Adrenal gland (tissue), 12 donors: ENCODE measurements around the gene PTPRN2. TPM values are rescaled to one million over a fixed set of nuclear protein-coding genes. Genes with fewer than 3 reads are reported as not detected.
A peak's percentile ranks its signal among the peaks of the same experiment; 100 is the strongest.

Source experiments
- DNase-seq, 7 donors: peaks; one replicate each; pipeline ENCODE4 v3.0.0-alpha.2; 2019 to 2020
- H3K27ac ChIP-seq, 5 donors: fragments of 200-600 bp; sonication (generic) in 4 of 5; 1 replicate in 3 of 5; 2 replicates in 2 of 5; pipeline versions ENCODE4 v1.5.1 to v1.8.0; 2016 to 2020; ENCODE audit warnings: mild to moderate bottlenecking in 1 of 5
- H3K27me3 ChIP-seq: fragments of 200-600 bp; 2 replicates; pipeline ENCODE4 v1.8.0; 2021
- H3K36me3 ChIP-seq, 2 donors: fragments of 200-600 bp; replicated peaks in 1 of 2; 1 replicate in 1 of 2; 2 replicates in 1 of 2; pipeline versions ENCODE4 v1.5.1 to v1.8.0; 2018 to 2022
- H3K4me1 ChIP-seq, 2 donors: fragments of 200-600 bp; replicated peaks in 1 of 2; 1 replicate in 1 of 2; 2 replicates in 1 of 2; pipeline versions ENCODE4 v1.5.1 to v1.8.0; 2018 to 2021
- H3K4me3 ChIP-seq, 4 donors: fragments of 200-600 bp; sonication (generic) in 3 of 4; one replicate each; pipeline ENCODE4 v1.5.1; 2016 to 2018
- H3K9me3 ChIP-seq, 3 donors: fragments of 200-600 bp; sonication (generic) in 1 of 3; replicated peaks in 1 of 3; 1 replicate in 2 of 3; 2 replicates in 1 of 3; pipeline versions ENCODE4 v1.5.1 to v1.8.0; 2016 to 2021
- POLR2A ChIP-seq, 2 donors: fragments of 450-650 bp; IDR thresholded peaks; one replicate each; pipeline ENCODE4 v1.6.1; 2017; ENCODE audit warnings: antibody characterized with exemption in 2 of 2, mild to moderate bottlenecking in 2 of 2, moderate library complexity in 1 of 2
- WGBS, 4 donors: extraction: QIAGEN DNeasy Blood & Tissue Kit in 2 of 4; methylation state at CpG; one replicate each; pipeline versions ENCODE4 v1.1.5 to v1.1.7; 2013 to 2017; 5-methylcytosine and 5-hydroxymethylcytosine counted together
- intact Hi-C, 2 donors: fragments of 100-400 bp; cut with DNase I; formaldehyde crosslinking; loops; one replicate each; pipeline versions ENCODE4 v1.14.1 to v1.15.0; 2022 to 2023
- polyA plus RNA-seq, 3 donors: library from polyadenylated mRNA; stranded (reverse); fragments of 200-250 nt in 2 of 3; fragments of 350-450 nt in 1 of 3; fragmentation: Illumina TruSeq in 1 of 3; extraction: RNeasy Lipid Tissue Mini Kit (QIAGEN cat#74804) in 1 of 3; gene quantifications; one replicate each; pipeline ENCODE4 v1.2.3, GENCODE V29; 2013 to 2014
- total RNA-seq, 9 donors: library from RNA; depleted of rRNA in 4 of 9; stranded (reverse); fragments of >200 nt in 4 of 9; fragments of 120-200 nt in 1 of 9; fragmentation: NEBNext Ultra II Directional in 1 of 9; extraction: Animal tissue kit (Norgen Biotek cat#: 25700) in 1 of 9; gene quantifications; one replicate each; pipeline versions ENCODE4 v1.1.0 to v1.2.4, GENCODE V29; 2013 to 2023
- TF ChIP-seq, protein P1 (sequence below), 6 experiments: fragments of 450-650 bp in 4 of 6; fragments of 200-600 bp in 2 of 6; sonication (generic) in 1 of 6; IDR thresholded peaks; 1 replicate in 5 of 6; 2 replicates in 1 of 6; pipeline versions ENCODE4 v1.5.1 to v1.8.0; 2016 to 2021; ENCODE audit warnings: antibody characterized with exemption in 6 of 6, mild to moderate bottlenecking in 2 of 6, moderate library complexity in 1 of 6
- donor health status: healthy with polysubstance abuse.
- donor health status: Bipolar disorder and iron deficiency.
- donor health status: DM: yes; HTN: yes; CAD: no.
- donor health status: DM: no; HTN: no; CAD: no.
- donor health status: DM: no; HTN: no; CAD: no.
- donor health status: DM: yes; HTN: yes; CAD: no.

PTPRN2 gene
- total and polyA plus RNA-seq, 12 donors: 2.2 to 16.2 (median 3.4) TPM

DNA sequence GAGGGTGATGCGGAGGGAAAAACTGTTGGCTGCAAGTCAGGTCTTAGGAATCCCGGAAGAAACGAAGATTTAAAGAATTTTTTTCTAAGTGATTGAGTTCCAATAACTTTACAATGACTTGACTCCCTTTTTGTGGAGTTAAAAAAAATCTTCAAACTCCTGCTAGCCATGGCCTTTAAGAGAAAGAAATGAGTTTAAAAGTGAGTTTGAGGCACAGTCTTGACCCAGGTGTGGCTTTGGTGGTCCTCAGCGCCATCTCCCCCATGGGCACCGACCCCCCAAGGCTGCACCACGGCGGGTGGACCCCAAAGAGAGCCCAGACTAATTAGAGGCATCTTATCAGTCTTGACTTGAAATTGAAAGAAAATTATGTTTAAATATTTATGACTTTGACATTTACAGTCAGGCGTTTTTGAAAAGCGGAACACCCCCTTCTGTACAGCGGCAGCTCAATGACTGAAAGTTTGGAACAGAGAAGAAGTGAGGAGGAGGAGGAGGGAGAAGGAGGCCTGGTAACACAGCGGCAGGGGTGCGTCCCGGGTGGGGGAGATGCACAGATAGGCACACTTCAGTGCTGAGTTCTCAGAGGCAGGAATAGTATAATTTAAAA is 901.2 kb downstream of the PTPRN2 start:
- no peak overlapping the region for H3K4me3 ChIP-seq
- H3K27ac ChIP-seq: no peak overlapping the region
- no peaks in the 10 kb centered on the region for H3K9me3 ChIP-seq
- intact Hi-C loops: no loop called here
- 8 to 16% (median 12%) methylated on average over 13 of the region's 13 CpGs for WGBS, 4 donors
- no peaks in the 10 kb centered on the region for H3K36me3 ChIP-seq
- TF ChIP-seq POLR2A (IDR thresholded peaks at IDR 0.05): no peak
- TF ChIP-seq, protein P1, sequence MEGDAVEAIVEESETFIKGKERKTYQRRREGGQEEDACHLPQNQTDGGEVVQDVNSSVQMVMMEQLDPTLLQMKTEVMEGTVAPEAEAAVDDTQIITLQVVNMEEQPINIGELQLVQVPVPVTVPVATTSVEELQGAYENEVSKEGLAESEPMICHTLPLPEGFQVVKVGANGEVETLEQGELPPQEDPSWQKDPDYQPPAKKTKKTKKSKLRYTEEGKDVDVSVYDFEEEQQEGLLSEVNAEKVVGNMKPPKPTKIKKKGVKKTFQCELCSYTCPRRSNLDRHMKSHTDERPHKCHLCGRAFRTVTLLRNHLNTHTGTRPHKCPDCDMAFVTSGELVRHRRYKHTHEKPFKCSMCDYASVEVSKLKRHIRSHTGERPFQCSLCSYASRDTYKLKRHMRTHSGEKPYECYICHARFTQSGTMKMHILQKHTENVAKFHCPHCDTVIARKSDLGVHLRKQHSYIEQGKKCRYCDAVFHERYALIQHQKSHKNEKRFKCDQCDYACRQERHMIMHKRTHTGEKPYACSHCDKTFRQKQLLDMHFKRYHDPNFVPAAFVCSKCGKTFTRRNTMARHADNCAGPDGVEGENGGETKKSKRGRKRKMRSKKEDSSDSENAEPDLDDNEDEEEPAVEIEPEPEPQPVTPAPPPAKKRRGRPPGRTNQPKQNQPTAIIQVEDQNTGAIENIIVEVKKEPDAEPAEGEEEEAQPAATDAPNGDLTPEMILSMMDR (IDR thresholded peaks at IDR 0.05): no peak
- H3K27me3 ChIP-seq: peaks cover 86% of the 10 kb centered on the region
- H3K4me1 ChIP-seq: peaks cover 0 to 9% of the 10 kb centered on the region in 2 donors
- DNase-seq: peak in 1 of 7 donors; percentile 7

DNA sequence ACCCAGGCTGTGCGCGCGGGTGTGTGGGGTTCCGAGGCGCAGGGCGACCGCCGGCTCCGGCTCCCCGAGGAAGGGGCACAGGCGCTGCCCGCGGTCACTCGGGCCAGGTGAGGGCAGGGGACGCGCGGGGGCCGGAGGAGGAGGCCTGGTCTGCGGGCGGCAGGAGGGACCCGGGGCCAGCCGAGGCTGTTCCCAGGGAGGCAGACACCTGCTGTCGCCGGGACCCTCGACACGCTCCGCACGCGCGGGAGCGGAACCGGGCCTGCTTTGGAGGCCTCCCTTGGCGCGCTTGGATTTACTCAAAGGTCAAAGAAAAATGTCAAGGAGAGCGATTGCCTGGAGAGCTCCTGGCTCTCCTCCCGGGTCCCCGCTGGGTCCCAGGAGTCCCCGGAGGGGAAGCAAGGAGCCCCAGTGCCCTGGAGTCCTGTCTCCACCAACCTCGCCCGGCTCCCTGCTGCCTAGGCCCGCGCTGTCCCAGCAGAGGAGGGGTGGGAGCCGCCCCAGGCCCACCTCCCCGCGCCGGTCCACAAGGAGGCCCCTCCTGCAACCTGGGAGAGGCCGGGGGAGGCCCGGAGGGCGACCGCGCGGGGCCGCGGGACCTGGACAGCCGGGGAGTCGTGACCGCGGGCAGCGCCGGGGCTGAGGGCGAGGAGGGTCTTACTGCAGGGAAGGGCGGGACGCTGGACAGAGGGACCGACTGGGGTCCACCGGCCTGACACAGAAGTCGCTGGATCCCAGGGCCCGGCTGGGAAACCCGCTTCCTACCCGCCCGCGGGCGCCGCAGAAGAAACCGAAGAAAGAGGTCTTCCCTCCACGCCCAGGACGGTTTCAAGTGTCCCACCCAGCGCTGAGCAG is 902.0 kb downstream of the PTPRN2 start:
- Histone ChIP-seq H3K27me3 (peaks cover 82% of the 10 kb centered on the region), H3K4me3 (no peak overlapping the region)
- peak in 1 of 7 donors; percentile 4 for DNase-seq

DNA sequence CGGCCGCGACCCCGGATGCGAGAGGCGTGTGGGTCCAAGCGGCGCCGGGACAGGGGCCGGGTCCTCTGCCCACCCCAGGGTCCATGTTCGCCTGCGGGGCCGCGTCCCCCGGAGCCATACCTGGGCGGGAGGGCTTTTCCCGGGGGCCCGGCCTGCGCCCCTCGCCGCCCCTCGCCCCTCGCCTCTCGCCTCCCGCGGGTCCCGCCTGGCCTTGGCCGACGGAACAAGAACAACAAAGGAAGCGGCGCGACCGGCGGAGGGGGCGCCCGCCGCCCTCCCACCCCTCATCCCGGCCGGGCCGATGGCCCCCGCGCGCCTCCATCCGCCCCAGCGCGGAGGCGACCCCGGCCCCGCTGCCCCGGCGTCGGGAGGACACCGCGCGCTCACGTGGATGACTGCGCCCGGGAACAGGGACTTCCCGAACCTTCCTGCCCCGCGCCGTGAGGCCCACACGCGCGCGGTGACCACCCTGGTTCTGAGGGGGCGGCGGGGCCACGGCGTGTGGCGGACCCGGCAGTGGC is 902.7 kb downstream of the PTPRN2 start:
- 0 to 1% (median 1%) methylated on average over 3 to 72 of the region's 72 CpGs; no CpG with 5 or more reads in 1 of the 4 donors for WGBS, 4 donors
- H3K27me3 ChIP-seq: peaks cover 77% of the 10 kb centered on the region

More for the DNA sequence above, 902.0 kb downstream of the PTPRN2 start:
- H3K4me1 ChIP-seq: peaks cover 0 to 9% of the 10 kb centered on the region in 2 donors
- intact Hi-C loops: no loop called here
- H3K9me3 ChIP-seq: no peaks in the 10 kb centered on the region
- 5 to 29% (median 8%) methylated on average over 8 to 77 of the region's 77 CpGs for WGBS, 4 donors
- H3K27ac ChIP-seq: no peak overlapping the region
- H3K36me3 ChIP-seq: no peaks in the 10 kb centered on the region
- no peak for TF ChIP-seq POLR2A (IDR thresholded peaks at IDR 0.05)
- TF ChIP-seq, protein P1 (IDR thresholded peaks at IDR 0.05): no peak

More for the DNA sequence above, 902.7 kb downstream of the PTPRN2 start:
- no peaks in the 10 kb centered on the region for H3K36me3 ChIP-seq
- no peaks in the 10 kb centered on the region for H3K9me3 ChIP-seq
- H3K4me1 ChIP-seq: peaks cover 0 to 7% of the 10 kb centered on the region in 2 donors
- H3K4me3 ChIP-seq: no peak overlapping the region
- intact Hi-C loops: no loop called here
- TF ChIP-seq POLR2A (IDR thresholded peaks at IDR 0.05): no peak
- TF ChIP-seq, protein P1 (IDR thresholded peaks at IDR 0.05): no peak
- H3K27ac ChIP-seq: no peak overlapping the region
- DNase-seq: no peak
